Measurements from ENCODE around the gene KRTAP12-4.
"Not testable (repeated sequence)": the region's sequence is repeated elsewhere in the genome, so short reads cannot be mapped to it uniquely, and the experiment has no call there.

Gene KRTAP12-4

GRCh38 chr21:44685050-44685449 lies 30.6 kb upstream of the KRTAP12-4 start:
- H3K27ac ChIP-seq (ENCODE audit: low read depth, low read length); H3K9ac ChIP-seq (ENCODE audit: low read length); H3K9me3 ChIP-seq (ENCODE audit: low read length); H3K4me1 ChIP-seq (ENCODE audit: insufficient read depth, low read length); H3K27me3 ChIP-seq (ENCODE audit: control insufficient read depth in 1 of 2, insufficient read depth in 2 of 2, low read length in 2 of 2); H3K4me3 ChIP-seq (ENCODE audit: low read depth in 1 of 2, low read length in 2 of 2); H3K36me3 ChIP-seq (ENCODE audit: insufficient read depth, low read length): not testable (repeated sequence)

- no peaks in the 10 kb centered on the region for H3K4me1 ChIP-seq (ENCODE audit: insufficient read depth, low read length)
These were observed 30.0 kb upstream of the KRTAP12-4 start for GRCh38 chr21:44684483-44684882.

GRCh38 chr21:44684077-44684476 lies 29.6 kb upstream of the KRTAP12-4 start:
- Histone ChIP-seq H3K27me3 (ENCODE audit: control insufficient read depth in 1 of 2, insufficient read depth in 2 of 2, low read length in 2 of 2) (no peaks in the 10 kb centered on the region), H3K4me3 (ENCODE audit: low read depth in 1 of 2, low read length in 2 of 2) (no peak overlapping the region), H3K36me3 (ENCODE audit: insufficient read depth, low read length) (no peaks in the 10 kb centered on the region), H3K9me3 (ENCODE audit: low read length) (no peaks in the 10 kb centered on the region), H3K4me1 (ENCODE audit: insufficient read depth, low read length) (no peaks in the 10 kb centered on the region), H3K27ac (ENCODE audit: low read depth, low read length) (no peak overlapping the region), H3K9ac (ENCODE audit: low read length) (no peak overlapping the region)

More at GRCh38 chr21:44684483-44684882, 30.0 kb upstream of the KRTAP12-4 start:
- H3K4me3 ChIP-seq (ENCODE audit: low read depth in 1 of 2, low read length in 2 of 2): no peak overlapping the region
- H3K9me3 ChIP-seq (ENCODE audit: low read length): no peaks in the 10 kb centered on the region
- H3K9ac ChIP-seq (ENCODE audit: low read length): no peak overlapping the region
- no peaks in the 10 kb centered on the region for H3K36me3 ChIP-seq (ENCODE audit: insufficient read depth, low read length)
- H3K27ac ChIP-seq (ENCODE audit: low read depth, low read length): no peak overlapping the region
- no peaks in the 10 kb centered on the region for H3K27me3 ChIP-seq (ENCODE audit: control insufficient read depth in 1 of 2, insufficient read depth in 2 of 2, low read length in 2 of 2)

GRCh38 chr21:44682580-44683151 lies 28.2 kb upstream of the KRTAP12-4 start:
- Histone ChIP-seq H3K9me3 (ENCODE audit: low read length) (no peaks in the 10 kb centered on the region), H3K4me1 (ENCODE audit: insufficient read depth, low read length) (no peaks in the 10 kb centered on the region), H3K9ac (ENCODE audit: low read length) (no peak overlapping the region), H3K27ac (ENCODE audit: low read depth, low read length) (no peak overlapping the region), H3K27me3 (ENCODE audit: control insufficient read depth in 1 of 2, insufficient read depth in 2 of 2, low read length in 2 of 2) (no peaks in the 10 kb centered on the region), H3K36me3 (ENCODE audit: insufficient read depth, low read length) (no peaks in the 10 kb centered on the region), H3K4me3 (ENCODE audit: low read depth in 1 of 2, low read length in 2 of 2) (no peak overlapping the region)

- Histone ChIP-seq H3K36me3 (ENCODE audit: insufficient read depth, low read length) (no peaks in the 10 kb centered on the region), H3K4me3 (ENCODE audit: low read depth in 1 of 2, low read length in 2 of 2) (no peak within 1 kb of the TSS), H3K9ac (ENCODE audit: low read length) (no peak within 1 kb of the TSS), H3K4me1 (ENCODE audit: insufficient read depth, low read length) (no peaks in the 10 kb centered on the region), H3K27me3 (ENCODE audit: control insufficient read depth in 1 of 2, insufficient read depth in 2 of 2, low read length in 2 of 2) (no peaks in the 10 kb centered on the region), H3K9me3 (ENCODE audit: low read length) (no peaks in the 10 kb centered on the region), H3K27ac (ENCODE audit: low read depth, low read length) (no peak within 1 kb of the TSS)
These were observed 27.6 kb upstream of the KRTAP12-4 start, which contains the start of gene KRTAP12-1 for GRCh38 chr21:44681861-44682579. KRTAP12-1 (minus strand) TSS chr21:44682163; CDS start chr21:44682123, 40 bp downstream.

- Histone ChIP-seq H3K27me3 (ENCODE audit: control insufficient read depth in 1 of 2, insufficient read depth in 2 of 2, low read length in 2 of 2) (no peaks in the 10 kb centered on the region), H3K9ac (ENCODE audit: low read length) (no peak overlapping the region), H3K36me3 (ENCODE audit: insufficient read depth, low read length) (no peaks in the 10 kb centered on the region), H3K4me1 (ENCODE audit: insufficient read depth, low read length) (no peaks in the 10 kb centered on the region), H3K27ac (ENCODE audit: low read depth, low read length) (no peak overlapping the region), H3K4me3 (ENCODE audit: low read depth in 1 of 2, low read length in 2 of 2) (no peak overlapping the region), H3K9me3 (ENCODE audit: low read length) (no peaks in the 10 kb centered on the region)
These were observed 26.7 kb upstream of the KRTAP12-4 start for GRCh38 chr21:44681152-44681551.

- H3K36me3 ChIP-seq (ENCODE audit: insufficient read depth, low read length): no peaks in the 10 kb centered on the region
- no peaks in the 10 kb centered on the region for H3K27me3 ChIP-seq (ENCODE audit: control insufficient read depth in 1 of 2, insufficient read depth in 2 of 2, low read length in 2 of 2)
- no peaks in the 10 kb centered on the region for H3K9me3 ChIP-seq (ENCODE audit: low read length)
These were observed 23.4 kb upstream of the KRTAP12-4 start for GRCh38 chr21:44677881-44678280.

GRCh38 chr21:44671911-44672310 lies 17.5 kb upstream of the KRTAP12-4 start:
- H3K27ac ChIP-seq (ENCODE audit: low read depth, low read length): no peak overlapping the region
- no peak overlapping the region for H3K9ac ChIP-seq (ENCODE audit: low read length)
- no peaks in the 10 kb centered on the region for H3K27me3 ChIP-seq (ENCODE audit: control insufficient read depth in 1 of 2, insufficient read depth in 2 of 2, low read length in 2 of 2)
- H3K4me3 ChIP-seq (ENCODE audit: low read depth in 1 of 2, low read length in 2 of 2): no peak overlapping the region
- H3K36me3 ChIP-seq (ENCODE audit: insufficient read depth, low read length): no peaks in the 10 kb centered on the region
- no peaks in the 10 kb centered on the region for H3K4me1 ChIP-seq (ENCODE audit: insufficient read depth, low read length)
- H3K9me3 ChIP-seq (ENCODE audit: low read length): no peaks in the 10 kb centered on the region

More at GRCh38 chr21:44677881-44678280, 23.4 kb upstream of the KRTAP12-4 start:
- Histone ChIP-seq H3K27ac (ENCODE audit: low read depth, low read length) (no peak overlapping the region), H3K4me1 (ENCODE audit: insufficient read depth, low read length) (no peaks in the 10 kb centered on the region), H3K4me3 (ENCODE audit: low read depth in 1 of 2, low read length in 2 of 2) (no peak overlapping the region), H3K9ac (ENCODE audit: low read length) (no peak overlapping the region)

- H3K9me3 ChIP-seq (ENCODE audit: low read length): no peaks in the 10 kb centered on the region
- H3K9ac ChIP-seq (ENCODE audit: low read length): no peak overlapping the region
- no peaks in the 10 kb centered on the region for H3K4me1 ChIP-seq (ENCODE audit: insufficient read depth, low read length)
These were observed 16.4 kb upstream of the KRTAP12-4 start for GRCh38 chr21:44670642-44671432.

GRCh38 chr21:44667612-44668011 lies 13.2 kb upstream of the KRTAP12-4 start:
- H3K4me1 ChIP-seq (ENCODE audit: insufficient read depth, low read length): no peaks in the 10 kb centered on the region
- H3K36me3 ChIP-seq (ENCODE audit: insufficient read depth, low read length): no peaks in the 10 kb centered on the region
- no peak overlapping the region for H3K4me3 ChIP-seq (ENCODE audit: low read depth in 1 of 2, low read length in 2 of 2)
- H3K9ac ChIP-seq (ENCODE audit: low read length): no peak overlapping the region
- no peaks in the 10 kb centered on the region for H3K9me3 ChIP-seq (ENCODE audit: low read length)
- H3K27ac ChIP-seq (ENCODE audit: low read depth, low read length): no peak overlapping the region
- peaks cover 0 to 5% of the 10 kb centered on the region in 2 donors for H3K27me3 ChIP-seq (ENCODE audit: control insufficient read depth in 1 of 2, insufficient read depth in 2 of 2, low read length in 2 of 2)

More at GRCh38 chr21:44670642-44671432, 16.4 kb upstream of the KRTAP12-4 start:
- no peak overlapping the region for H3K27ac ChIP-seq (ENCODE audit: low read depth, low read length)
- no peaks in the 10 kb centered on the region for H3K27me3 ChIP-seq (ENCODE audit: control insufficient read depth in 1 of 2, insufficient read depth in 2 of 2, low read length in 2 of 2)
- H3K36me3 ChIP-seq (ENCODE audit: insufficient read depth, low read length): no peaks in the 10 kb centered on the region
- H3K4me3 ChIP-seq (ENCODE audit: low read depth in 1 of 2, low read length in 2 of 2): no peak overlapping the region
